ENCODE measurements around the gene CBX1. TPM values are rescaled to one million over a fixed set of nuclear protein-coding genes. Genes with fewer than 3 reads are reported as not detected.

CBX1 gene
- total RNA-seq, 1 experiment from 2014 or later: 77.3 TPM

GRCh38 chr17:48021934-48022333 is 79.3 kb downstream of the CBX1 start:
- no peak overlapping the region for H3K27ac Mint-ChIP-seq (ENCODE audit: low read depth, unreplicated experiment)
- no peaks in the 10 kb centered on the region for H3K27me3 Mint-ChIP-seq (ENCODE audit: insufficient read depth, unreplicated experiment)
- intact Hi-C loops (cut with micrococcal nuclease): no loop called here
- no peak overlapping the region for H3K4me3 Mint-ChIP-seq (ENCODE audit: unreplicated experiment)
- BruUV-seq (replicated peaks): no TSS peak
- no peak for DNase-seq (ENCODE audit: unreplicated experiment)
- peaks cover 10% of the 10 kb centered on the region for H3K36me3 Mint-ChIP-seq (ENCODE audit: insufficient read depth, unreplicated experiment)
- ChIA-PET CTCF (interaction anchor here (0.7 to 9.9 kb wide), 3 partner anchors 24 to 73 kb away, joined by 4 to 131 read pairs (median 9); partner anchors contain the start of gene CDK5RAP3), POLR2A (interaction anchor here (0.7 to 1.1 kb wide), 4 partner anchors 9 to 73 kb away, joined by 3 to 4 read pairs (median 3); partner anchors contain the start of gene CDK5RAP3)
- peaks cover 34% of the 10 kb centered on the region for H3K4me1 Mint-ChIP-seq (ENCODE audit: insufficient read depth, unreplicated experiment)
- H3K9me3 Mint-ChIP-seq (ENCODE audit: unreplicated experiment): no peaks in the 10 kb centered on the region
- no peak for TF ChIP-seq CTCF (IDR thresholded peaks at IDR 0.05; ENCODE audit: unreplicated experiment)

Small RNA genes within 50 kb of the gene (microRNA-seq; reads per million reads assigned to microRNA genes)
- gene MIR152: 17.6 reads per million, percentile 55 among the genes with 10 or more reads in this experiment

Other genes starting within 250 kb of the CBX1 start
- gene SP2, start 205.2 kb downstream of the CBX1 start, total RNA-seq (2022): 11.9 and 15.1 TPM in 2 replicates
- 56.8 and 58.4 TPM in 2 replicates for gene PNPO, start 159.9 kb downstream of the CBX1 start, total RNA-seq (2022)
- gene PRR15L, start 143.6 kb downstream of the CBX1 start, total RNA-seq (2022): not detected in 2 replicates
- gene CDK5RAP3, start 130.4 kb downstream of the CBX1 start, total RNA-seq (2022): 132 and 149 TPM in 2 replicates
- 2.5 TPM in 1 of 2 replicates, not detected in the other for gene COPZ2, start 63.7 kb downstream of the CBX1 start, total RNA-seq (2022)
- 235 and 315 TPM in 2 replicates for gene NFE2L1, start 53.1 kb downstream of the CBX1 start, total RNA-seq (2022)
- gene SNX11, start 6.3 kb upstream of the CBX1 start, total RNA-seq (2022): 21.7 and 24.2 TPM in 2 replicates